Measurements from ENCODE around the gene OSBP2.

- TF ChIP-seq YY1 (IDR thresholded peaks at IDR 0.05; ENCODE audit: low read depth): no peak
- no peak for TF ChIP-seq FOXM1 (IDR thresholded peaks at IDR 0.05; ENCODE audit: borderline replicate concordance, low read depth)
Measured at GRCh38 chr22:30751529-30751928, 56.9 kb downstream of the OSBP2 start.

Measured in Ishikawa (cell line).